GM18505 (cell line): ENCODE results near the gene SNX1.
A peak's percentile ranks its signal among the peaks of the same experiment; 100 is the strongest.

ENCODE experiments used
- ATAC-seq: cut with Tn5 transposase; IDR thresholded peaks from one replicate; pipeline ENCODE4 v1.9.1; 2021; ENCODE audit not compliant: unreplicated experiment
- POLR2A ChIP-seq: IDR thresholded peaks from 4 replicates; pipeline ENCODE4 v1.6.1; 2011; ENCODE audit warnings: borderline replicate concordance; ENCODE audit not compliant: insufficient read depth, insufficient read length; ENCODE audit errors: extremely low read depth

The SNX1 gene

GRCh38 chr15:64137226-64137833 lies 41.5 kb downstream of the SNX1 start:
- TF ChIP-seq POLR2A = no peak
- ATAC-seq = no peak

- TF ChIP-seq POLR2A = no peak
- no peak for ATAC-seq
These were observed 42.7 kb downstream of the SNX1 start for GRCh38 chr15:64138331-64138941.

- ATAC-seq = no peak
- TF ChIP-seq POLR2A = no peak
These were observed 46.2 kb downstream of the SNX1 start for GRCh38 chr15:64141798-64142512.

- no peak for ATAC-seq
- TF ChIP-seq POLR2A = no peak
These were observed 47.5 kb downstream of the SNX1 start for GRCh38 chr15:64143276-64143675.

GRCh38 chr15:64144192-64144564 lies 48.4 kb downstream of the SNX1 start:
- ATAC-seq = no peak
- no peak for TF ChIP-seq POLR2A

- peak; percentile 47 for ATAC-seq
- peak; percentile 44 for TF ChIP-seq POLR2A
These were observed 48.9 kb downstream of the SNX1 start for GRCh38 chr15:64144565-64145281.

GRCh38 chr15:64146041-64146440 lies 50.3 kb downstream of the SNX1 start:
- TF ChIP-seq POLR2A = no peak
- ATAC-seq = no peak

- TF ChIP-seq POLR2A = no peak
- no peak for ATAC-seq
These were observed 50.7 kb downstream of the SNX1 start for GRCh38 chr15:64146520-64146884.

GRCh38 chr15:64146885-64147681 lies 51.3 kb downstream of the SNX1 start:
- no peak for ATAC-seq
- no peak for TF ChIP-seq POLR2A

GRCh38 chr15:64148168-64148567 lies 52.4 kb downstream of the SNX1 start:
- ATAC-seq = no peak
- TF ChIP-seq POLR2A = no peak

GRCh38 chr15:64148581-64148980 lies 52.8 kb downstream of the SNX1 start:
- no peak for TF ChIP-seq POLR2A
- no peak for ATAC-seq

GRCh38 chr15:64149424-64149823 lies 53.6 kb downstream of the SNX1 start:
- TF ChIP-seq POLR2A = no peak
- ATAC-seq = no peak
